B cell (primary cell): ENCODE measurements around the gene EEPD1. TPM values are rescaled to one million over a fixed set of nuclear protein-coding genes. Genes with fewer than 3 reads are reported as not detected.

Experiments
- ATAC-seq: fragments of 200-7000 bp; cut with Tn5 transposase; one replicate; pipeline ENCODE4 v1.10.0; 2021; ENCODE audit warnings: low read depth, mild to moderate bottlenecking, moderate number of reproducible peaks, moderate library complexity
- CTCF ChIA-PET: fragments of 350-600 bp; sonication (Branson Sonifier 250); formaldehyde crosslinking; loops from one replicate; lab custom pipeline; 2021; ENCODE audit warnings: antibody characterized with exemption, inconsistent platforms; lab: Charles Lee
- POLR2A ChIA-PET: fragments of 350-600 bp; sonication (Branson Sonifier 250); formaldehyde crosslinking; loops from one replicate; lab custom pipeline; 2021; ENCODE audit warnings: antibody characterized with exemption; lab: Charles Lee
- DNase-seq: peaks from one replicate; pipeline ENCODE4 v3.0.0; 2013
- H2AFZ ChIP-seq: 2 replicates; pipeline ENCODE4 v1.6.1; 2012; ENCODE audit warnings: mild to moderate bottlenecking, low read depth, low read length; ENCODE audit not compliant: insufficient read depth, poor library complexity, severe bottlenecking
- H3K27ac ChIP-seq, 2 donors: 1 replicate in 1 of 2; 2 replicates in 1 of 2; pipeline ENCODE4 v1.5.1; 2012 to 2013; ENCODE audit warnings: low read length in 2 of 2, mild to moderate bottlenecking in 2 of 2, moderate library complexity in 1 of 2
- H3K27me3 ChIP-seq, 4 experiments: fragments of 200-600 bp in 1 of 4; sonication (generic) in 1 of 4; replicated peaks in 1 of 4; 1 replicate in 2 of 4; 2 replicates in 2 of 4; pipeline versions ENCODE4 v1.6.1 to v1.7.0; 2013 to 2016; ENCODE audit warnings: low read length in 3 of 4, mild to moderate bottlenecking in 2 of 4, mixed read lengths in 1 of 4, moderate library complexity in 1 of 4; ENCODE audit not compliant: insufficient read depth in 4 of 4, control insufficient read depth in 3 of 4; ENCODE audit errors: control extremely low read depth in 1 of 4
- H3K36me3 ChIP-seq, 2 experiments: replicated peaks in 1 of 2; 1 replicate in 1 of 2; 2 replicates in 1 of 2; pipeline versions ENCODE4 v1.6.1 to v1.7.1; 2013; ENCODE audit warnings: low read length in 1 of 2; ENCODE audit not compliant: insufficient read depth in 2 of 2, control insufficient read depth in 1 of 2; ENCODE audit errors: control extremely low read depth in 1 of 2, extremely low read depth in 1 of 2
- H3K4me1 ChIP-seq, 2 donors: fragments of 200-600 bp in 1 of 2; sonication (generic) in 1 of 2; 1 replicate in 1 of 2; 2 replicates in 1 of 2; pipeline versions ENCODE4 v1.5.1 to v1.6.1; 2013 to 2017; ENCODE audit warnings: low read length in 2 of 2; ENCODE audit not compliant: control insufficient read depth in 2 of 2, insufficient read depth in 2 of 2
- H3K4me2 ChIP-seq: replicated peaks from 2 replicates; pipeline ENCODE3; 2012; ENCODE audit warnings: mild to moderate bottlenecking, low read depth, low read length; ENCODE audit not compliant: poor library complexity, severe bottlenecking
- H3K4me3 ChIP-seq, 5 experiments: fragments of 200-600 bp in 1 of 5; sonication (generic) in 1 of 5; 1 replicate in 3 of 5; 2 replicates in 2 of 5; pipeline versions ENCODE4 v1.5.1 to v1.7.0; 2011 to 2016; ENCODE audit warnings: low read length in 4 of 5, mild to moderate bottlenecking in 4 of 5, low read depth in 2 of 5, control low read depth in 1 of 5, moderate library complexity in 1 of 5; ENCODE audit not compliant: insufficient read depth in 1 of 5; ENCODE audit errors: control extremely low read depth in 1 of 5, extremely low read depth in 1 of 5
- H3K79me2 ChIP-seq: fragments of 200-600 bp; sonication (generic); one replicate; pipeline ENCODE4 v1.6.0; 2016; ENCODE audit warnings: low read length; ENCODE audit not compliant: control insufficient read depth, insufficient read depth
- H3K9ac ChIP-seq: fragments of 200-600 bp; sonication (generic); 2 replicates; pipeline ENCODE4 v1.6.1; 2017; ENCODE audit warnings: mild to moderate bottlenecking, low read length, moderate library complexity
- H3K9me3 ChIP-seq, 3 donors: one replicate each; pipeline versions ENCODE4 v1.6.1 to v1.7.1; 2013; ENCODE audit warnings: low read length in 2 of 3; ENCODE audit not compliant: control insufficient read depth in 2 of 3, insufficient read depth in 1 of 3; ENCODE audit errors: control extremely low read depth in 1 of 3
- H4K20me1 ChIP-seq: 2 replicates; pipeline ENCODE4 v1.6.0; 2012; ENCODE audit warnings: mild to moderate bottlenecking, low read length; ENCODE audit not compliant: insufficient read depth, control insufficient read depth, poor library complexity, severe bottlenecking
- H3K27ac Mint-ChIP-seq: one replicate; pipeline ENCODE4 v1.8.0; 2021; ENCODE audit warnings: mixed read lengths
- H3K27me3 Mint-ChIP-seq: one replicate; pipeline ENCODE4 v1.8.0; 2021; ENCODE audit warnings: mixed read lengths
- H3K4me1 Mint-ChIP-seq: one replicate; pipeline ENCODE4 v1.8.0; 2021; ENCODE audit warnings: mixed read lengths
- H3K4me3 Mint-ChIP-seq: one replicate; pipeline ENCODE4 v1.8.0; 2021; ENCODE audit warnings: mixed read lengths
- H3K9me3 Mint-ChIP-seq: one replicate; pipeline ENCODE4 v1.8.0; 2022; ENCODE audit warnings: mixed read lengths; ENCODE audit not compliant: insufficient read depth
- EZH2 ChIP-seq: IDR thresholded peaks from 2 replicates; pipeline ENCODE4 v1.6.1; 2012; ENCODE audit warnings: borderline replicate concordance, low read depth, mild to moderate bottlenecking, moderate library complexity, low read length; ENCODE audit not compliant: insufficient read depth, poor library complexity, severe bottlenecking
- whole genome bisulfite sequencing: methylation state at CpG from one replicate; pipeline ENCODE4 v1.1.5; 2013; ENCODE audit warnings: missing lambda C conversion rate; ENCODE audit not compliant: insufficient coverage; 5-methylcytosine and 5-hydroxymethylcytosine counted together
- intact Hi-C: fragments of 100-400 bp; cut with micrococcal nuclease; formaldehyde crosslinking; loops from one replicate; pipeline ENCODE4 v1.10.0; 2022
- polyA plus RNA-seq: library from polyadenylated mRNA; depleted of rRNA; stranded (reverse); fragments of >200 nt; gene quantifications from 2 replicates; pipeline ENCODE4 v1.2.3, GENCODE V29; 2012
- total RNA-seq, 2 donors: library from RNA; stranded (reverse); fragments of 120-200 nt in 1 of 2; gene quantifications; 1 replicate in 1 of 2; 2 replicates in 1 of 2; pipeline versions ENCODE4 v1.2.3 to v1.2.4, GENCODE V29; 2013 to 2022
- TF ChIP-seq, protein P1 (sequence below): fragments of 200-600 bp; IDR thresholded peaks from one replicate; pipeline ENCODE4 v1.8.0; 2022; ENCODE audit warnings: antibody characterized with exemption, mild to moderate bottlenecking

EEPD1 gene
- total and polyA plus RNA-seq, 2 donors (not counting 1 experiment from before 2014, with no cell fraction given), result 0.49 to 4.1 TPM

DNA sequence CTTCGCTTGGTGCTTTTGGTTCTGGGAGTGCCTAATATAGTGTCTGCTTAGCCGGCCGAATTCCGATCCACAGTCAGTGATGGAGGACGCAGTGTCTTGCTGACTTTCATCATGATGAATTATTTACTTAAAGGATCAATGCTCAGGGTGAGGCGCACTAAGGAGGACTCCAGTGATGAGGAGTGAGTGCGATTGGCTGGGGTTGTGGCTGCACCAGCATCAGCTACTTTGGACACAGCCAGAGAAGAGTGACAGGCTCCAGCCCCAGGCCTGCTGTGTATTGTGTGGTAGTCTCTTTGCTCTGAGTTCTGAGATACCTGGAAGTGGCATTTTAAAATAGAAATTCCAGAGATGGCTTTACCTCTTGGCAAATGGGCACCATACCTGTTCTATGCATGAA, 163.3 kb downstream of the EEPD1 start:
- Histone ChIP-seq H3K9me3 (peaks cover 0 to 4% (median 0%) of the 10 kb centered on the region in 3 donors), H3K36me3 (no peaks in the 10 kb centered on the region), H2AFZ (no peak overlapping the region), H3K4me1 (no peaks in the 10 kb centered on the region), H3K4me3 (no peak overlapping the region), H3K4me2 (no peak overlapping the region), H3K9ac (no peak overlapping the region), H4K20me1 (no peaks in the 10 kb centered on the region), H3K27ac (no peak overlapping the region), H3K27me3 (peaks cover 0 to 5% (median 0%) of the 10 kb centered on the region in 4 experiments), H3K79me2 (no peaks in the 10 kb centered on the region)
- no peak overlapping the region for H3K27ac Mint-ChIP-seq
- peaks cover 5% of the 10 kb centered on the region for H3K27me3 Mint-ChIP-seq
- ATAC-seq (no peak), DNase-seq (no peak)
- H3K4me1 Mint-ChIP-seq, result no peaks in the 10 kb centered on the region
- no peak overlapping the region for H3K4me3 Mint-ChIP-seq
- ChIA-PET POLR2A (no interaction called here), CTCF (interaction anchor here (1.0 to 2.3 kb wide), 3 partner anchors 9 to 331 kb away, joined by 3 to 13 read pairs (median 3); no protein-coding TSS in a partner anchor)
- WGBS, result 98% methylated on average over 6 of the region's 7 CpGs
- no peak for TF ChIP-seq EZH2
- TF ChIP-seq, protein P1, sequence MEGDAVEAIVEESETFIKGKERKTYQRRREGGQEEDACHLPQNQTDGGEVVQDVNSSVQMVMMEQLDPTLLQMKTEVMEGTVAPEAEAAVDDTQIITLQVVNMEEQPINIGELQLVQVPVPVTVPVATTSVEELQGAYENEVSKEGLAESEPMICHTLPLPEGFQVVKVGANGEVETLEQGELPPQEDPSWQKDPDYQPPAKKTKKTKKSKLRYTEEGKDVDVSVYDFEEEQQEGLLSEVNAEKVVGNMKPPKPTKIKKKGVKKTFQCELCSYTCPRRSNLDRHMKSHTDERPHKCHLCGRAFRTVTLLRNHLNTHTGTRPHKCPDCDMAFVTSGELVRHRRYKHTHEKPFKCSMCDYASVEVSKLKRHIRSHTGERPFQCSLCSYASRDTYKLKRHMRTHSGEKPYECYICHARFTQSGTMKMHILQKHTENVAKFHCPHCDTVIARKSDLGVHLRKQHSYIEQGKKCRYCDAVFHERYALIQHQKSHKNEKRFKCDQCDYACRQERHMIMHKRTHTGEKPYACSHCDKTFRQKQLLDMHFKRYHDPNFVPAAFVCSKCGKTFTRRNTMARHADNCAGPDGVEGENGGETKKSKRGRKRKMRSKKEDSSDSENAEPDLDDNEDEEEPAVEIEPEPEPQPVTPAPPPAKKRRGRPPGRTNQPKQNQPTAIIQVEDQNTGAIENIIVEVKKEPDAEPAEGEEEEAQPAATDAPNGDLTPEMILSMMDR, result no peak
- intact Hi-C loops, result no loop called here
- H3K9me3 Mint-ChIP-seq, result no peaks in the 10 kb centered on the region

DNA sequence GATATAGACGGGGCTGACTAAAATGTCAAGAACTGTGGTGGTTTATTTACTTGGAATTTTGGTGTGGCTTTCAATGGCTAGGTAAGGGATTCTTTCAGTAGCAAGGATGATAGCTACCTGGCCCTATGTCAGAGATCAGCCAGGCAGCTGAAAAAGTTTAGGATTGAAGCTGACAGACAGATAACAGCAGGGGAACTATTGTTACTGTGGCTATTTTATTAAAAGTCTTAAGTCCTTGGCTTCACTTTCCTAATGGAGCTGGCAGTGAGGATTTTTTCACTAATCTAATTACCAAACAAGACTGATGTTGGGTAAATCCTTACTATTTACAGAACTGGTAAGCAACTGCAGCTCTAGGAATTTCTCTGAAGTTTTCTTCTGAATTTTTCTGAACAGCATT, 164.2 kb downstream of the EEPD1 start:
- Histone ChIP-seq H3K9me3 (peaks cover 0 to 10% (median 0%) of the 10 kb centered on the region in 3 donors), H2AFZ (no peak overlapping the region), H3K27me3 (peaks cover 0 to 5% (median 0%) of the 10 kb centered on the region in 4 experiments), H3K79me2 (no peaks in the 10 kb centered on the region), H3K9ac (no peak overlapping the region), H3K36me3 (no peaks in the 10 kb centered on the region), H4K20me1 (no peaks in the 10 kb centered on the region), H3K4me1 (no peaks in the 10 kb centered on the region), H3K4me2 (no peak overlapping the region), H3K27ac (no peak overlapping the region), H3K4me3 (no peak overlapping the region)
- Mint-ChIP-seq H3K9me3 (no peaks in the 10 kb centered on the region), H3K4me3 (no peak overlapping the region), H3K27me3 (peaks cover 9% of the 10 kb centered on the region), H3K4me1 (no peaks in the 10 kb centered on the region), H3K27ac (no peak overlapping the region)
- intact Hi-C loops, result no loop called here
- TF ChIP-seq, protein P1, result no peak
- no peak for TF ChIP-seq EZH2
- POLR2A ChIA-PET, result no interaction called here
- no peak for ATAC-seq
- CTCF ChIA-PET, result interaction anchor here (0.8 to 4.3 kb wide), 9 partner anchors 16 to 865 kb away, joined by 3 to 37 read pairs (median 4); no protein-coding TSS in a partner anchor
- no CpG with 5 or more reads among the region's 1 CpG for WGBS
- DNase-seq, result no peak
